K562 (cell line): Measurements from ENCODE around the gene PCDHGA4. TPM values are rescaled to one million over a fixed set of nuclear protein-coding genes. Genes with fewer than 3 reads are reported as not detected.

ENCODE experiments used
- BDP1 ChIP-seq: IDR thresholded peaks from 3 replicates; pipeline ENCODE4 v1.6.1; 2011; ENCODE audit not compliant: insufficient read length, insufficient read depth
- CEBPG ChIP-seq, 3 experiments: fragments of 200-800 bp in 1 of 3; sonication (Bioruptor generic) in 1 of 3; sonication (generic) in 1 of 3; formaldehyde crosslinking in 1 of 3; IDR thresholded peaks in 2 of 3; conservative IDR thresholded peaks in 1 of 3; 2 replicates each; pipeline versions ENCODE4 v1.6.1 to v1.8.0; 2016 to 2022; ENCODE audit warnings: missing compliant biosample characterization in 2 of 3, missing genetic modification characterization in 2 of 3, mild to moderate bottlenecking in 1 of 3, missing genetic modification reagents in 1 of 3
- DIDO1 ChIP-seq: fragments of 450-650 bp; IDR thresholded peaks from 2 replicates; pipeline ENCODE4 v1.6.1; 2016; ENCODE audit warnings: low read depth, missing biosample characterization, missing genetic modification characterization
- ELK1 ChIP-seq: sonication (generic); formaldehyde crosslinking; IDR thresholded peaks from 2 replicates; pipeline ENCODE4 v1.8.1; 2022; ENCODE audit warnings: missing genetic modification reagents
- EP300 ChIP-seq: IDR thresholded peaks from 2 replicates; pipeline ENCODE4 v1.6.1; 2012; ENCODE audit warnings: low read length, improper control_type of control experiment
- MTA1 ChIP-seq: fragments of 450-650 bp; IDR thresholded peaks from 2 replicates; pipeline ENCODE4 v1.6.1; 2017; ENCODE audit warnings: borderline replicate concordance
- NR2C1 ChIP-seq, 2 experiments: fragments of 450-650 bp; IDR thresholded peaks; 2 replicates each; pipeline ENCODE4 v1.6.1; 2017; ENCODE audit warnings: mild to moderate bottlenecking in 2 of 2, antibody characterized with exemption in 1 of 2, inconsistent platforms in 1 of 2, missing compliant biosample characterization in 1 of 2, missing genetic modification characterization in 1 of 2
- TCF7 ChIP-seq: sonication (generic); IDR thresholded peaks from 2 replicates; pipeline ENCODE4 v1.6.1; 2016; ENCODE audit warnings: antibody characterized with exemption, borderline replicate concordance
- ZBED1 ChIP-seq: IDR thresholded peaks from 2 replicates; pipeline ENCODE4 v1.6.1; 2014
- ZBTB26 ChIP-seq: fragments of 450-650 bp; formaldehyde crosslinking; IDR thresholded peaks from 2 replicates; pipeline ENCODE4 v1.4.0; 2022; ENCODE audit warnings: missing genetic modification characterization
- ZFP30 ChIP-seq: fragments of 250-450 bp; sonication (Bioruptor Pico); IDR thresholded peaks from 2 replicates; pipeline ENCODE4 v1.8.0; 2022; ENCODE audit warnings: moderate library complexity, mild to moderate bottlenecking, inconsistent platforms, borderline replicate concordance
- polyA plus RNA-seq, 8 experiments: library from polyadenylated mRNA; depleted of rRNA in 4 of 8; stranded (reverse) in 5 of 8; unstranded in 3 of 8; fragments of >200 nt; fragmentation: Nextera tagmentation in 2 of 8; fragmentation: Illumina TruSeq in 1 of 8; extraction: Ambion mirVana in 2 of 8; extraction: Trizol in 1 of 8; gene quantifications; 2 replicates each; pipeline versions ENCODE4 v1.2.1 to v1.2.3, GENCODE V29; 2011 to 2014; ENCODE audit warnings: inconsistent platforms in 1 of 8, missing spikeins in 1 of 8
- total RNA-seq, 7 experiments: library from RNA; depleted of rRNA in 6 of 7; stranded (reverse); fragments of >200 nt in 6 of 7; fragmentation: Illumina TruSeq in 2 of 7; extraction: Trizol in 2 of 7; gene quantifications; 2 replicates each; pipeline versions ENCODE4 v1.2.1 to v1.2.3, GENCODE V29; 2011 to 2021; ENCODE audit warnings: low replicate concordance in 1 of 7
- TF ChIP-seq, protein P1 (sequence below): sonication (generic); IDR thresholded peaks from 2 replicates; pipeline ENCODE4 v1.6.1; 2016

PCDHGA4 gene
- total and polyA plus RNA-seq, 9 of the 15 experiments (the other 6 are each of a cell fraction or from before 2014, with no cell fraction given) = 0.12 to 0.40 (median 0.36) TPM; not detected in 2

DNA sequence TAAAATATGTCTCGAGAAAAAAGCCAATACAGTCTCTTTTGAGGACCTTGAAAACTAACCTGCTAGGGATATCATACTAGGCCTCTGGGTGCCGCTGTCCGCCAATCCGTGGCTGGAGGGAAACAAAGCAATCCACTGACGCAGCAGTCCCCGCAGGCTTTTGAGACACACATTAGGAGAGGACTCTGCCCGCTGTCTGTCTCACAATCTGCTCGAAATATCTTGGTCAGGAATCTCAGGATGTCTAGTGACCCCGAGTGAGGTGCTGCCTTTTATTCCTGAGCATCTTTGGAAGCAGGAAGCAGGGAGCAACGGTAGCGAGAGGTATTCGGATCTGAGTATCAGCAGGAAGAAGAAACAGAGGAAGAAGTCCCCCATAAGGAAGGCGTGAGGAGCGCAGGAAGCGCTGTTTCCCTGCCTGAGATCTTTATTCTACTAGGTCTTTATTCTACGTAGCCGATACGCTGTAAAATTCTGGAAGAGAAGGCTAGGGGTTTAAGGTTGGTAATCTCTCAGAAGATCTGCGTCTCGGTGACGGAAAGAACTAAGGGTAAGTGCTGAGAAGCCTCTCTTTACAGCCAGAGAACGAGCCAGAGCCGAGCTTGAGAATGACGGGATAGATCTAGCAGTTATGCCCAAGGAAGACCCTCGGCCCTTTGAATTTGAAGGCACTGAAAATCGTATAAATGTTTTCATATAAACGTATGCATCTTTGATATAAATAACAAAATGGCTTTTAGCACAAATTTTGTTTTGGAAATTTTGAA, 28.6 kb upstream of the PCDHGA4 start (continued):
- TF ChIP-seq, protein P1, sequence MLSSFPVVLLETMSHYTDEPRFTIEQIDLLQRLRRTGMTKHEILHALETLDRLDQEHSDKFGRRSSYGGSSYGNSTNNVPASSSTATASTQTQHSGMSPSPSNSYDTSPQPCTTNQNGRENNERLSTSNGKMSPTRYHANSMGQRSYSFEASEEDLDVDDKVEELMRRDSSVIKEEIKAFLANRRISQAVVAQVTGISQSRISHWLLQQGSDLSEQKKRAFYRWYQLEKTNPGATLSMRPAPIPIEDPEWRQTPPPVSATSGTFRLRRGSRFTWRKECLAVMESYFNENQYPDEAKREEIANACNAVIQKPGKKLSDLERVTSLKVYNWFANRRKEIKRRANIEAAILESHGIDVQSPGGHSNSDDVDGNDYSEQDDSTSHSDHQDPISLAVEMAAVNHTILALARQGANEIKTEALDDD = peak; percentile 33; the same call in 1 of the 2 replicates
- TF ChIP-seq MTA1 (peak; percentile 21; the same call in 1 of the 2 replicates), BDP1 (no peak), ELK1 (no peak), CEBPG (CRISPR knock-in tag; IDR thresholded peaks at IDR 0.05) (no peak), CEBPG (tag; conservative IDR thresholded peaks at IDR 0.05 in 1 of 2, IDR thresholded peaks at IDR 0.05 in 1 of 2) (no peak), EP300 (peak; percentile 22; the same call in 1 of the 2 replicates), TCF7 (no peak), NR2C1 (IDR thresholded peaks at IDR 0.05) (no peak), NR2C1 (tag; IDR thresholded peaks at IDR 0.05) (no peak), DIDO1 (tag) (no peak), ZBED1 (no peak), ZBTB26 (no peak), ZFP30 (CRISPR knock-in tag) (no peak)
